HG03432 (cell line): Measurements from ENCODE around the gene FBXO10.
"Not testable (repeated sequence)": the region's sequence is repeated elsewhere in the genome, so short reads cannot be mapped to it uniquely, and the experiment has no call there.

Experiments used
- ATAC-seq: cut with Tn5 transposase; IDR thresholded peaks from one replicate; pipeline ENCODE4 v1.9.1; 2021; ENCODE audit warnings: mild to moderate bottlenecking, moderate library complexity; ENCODE audit not compliant: unreplicated experiment

Gene FBXO10

DNA sequence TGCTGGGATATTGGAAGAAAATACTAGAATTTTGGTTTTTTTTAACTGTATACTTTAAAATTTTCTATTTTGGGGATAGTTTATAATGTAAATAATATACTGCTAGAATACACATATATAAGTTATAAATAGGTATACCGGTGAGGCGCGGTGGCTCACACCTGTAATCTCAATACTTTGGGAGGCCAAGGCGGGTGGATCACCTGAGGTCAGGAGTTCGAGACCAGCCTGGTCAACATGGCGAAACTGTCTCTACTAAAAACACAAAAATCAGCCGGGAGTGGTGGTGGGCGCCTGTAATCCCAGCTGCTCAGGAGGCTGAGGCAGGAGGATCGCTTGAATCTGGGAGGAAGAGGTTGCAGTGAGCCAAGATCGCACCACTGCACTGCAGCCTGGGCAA lies 61.8 kb downstream of the FBXO10 start:
- ATAC-seq, result not testable (repeated sequence)

DNA sequence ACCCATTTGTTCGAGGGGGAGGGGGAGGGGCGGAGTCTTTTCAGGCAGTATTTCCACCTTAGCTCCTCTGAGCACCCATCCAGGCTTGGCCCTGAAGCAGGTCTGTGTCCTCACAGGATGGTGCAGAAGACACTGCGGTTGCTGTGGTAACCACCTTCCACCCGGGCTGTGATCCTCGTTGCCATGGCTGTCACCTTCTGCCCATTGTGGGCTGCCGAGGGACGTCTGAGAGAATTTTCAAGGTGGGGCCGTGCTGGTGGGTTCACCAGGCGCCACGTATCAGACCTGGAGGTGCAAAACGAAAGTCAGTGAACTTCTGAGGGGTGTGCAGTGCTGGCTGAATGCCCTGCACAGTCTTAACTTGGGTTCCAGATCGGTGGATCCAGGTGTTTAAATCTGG lies 63.7 kb downstream of the FBXO10 start:
- ATAC-seq, result no peak

DNA sequence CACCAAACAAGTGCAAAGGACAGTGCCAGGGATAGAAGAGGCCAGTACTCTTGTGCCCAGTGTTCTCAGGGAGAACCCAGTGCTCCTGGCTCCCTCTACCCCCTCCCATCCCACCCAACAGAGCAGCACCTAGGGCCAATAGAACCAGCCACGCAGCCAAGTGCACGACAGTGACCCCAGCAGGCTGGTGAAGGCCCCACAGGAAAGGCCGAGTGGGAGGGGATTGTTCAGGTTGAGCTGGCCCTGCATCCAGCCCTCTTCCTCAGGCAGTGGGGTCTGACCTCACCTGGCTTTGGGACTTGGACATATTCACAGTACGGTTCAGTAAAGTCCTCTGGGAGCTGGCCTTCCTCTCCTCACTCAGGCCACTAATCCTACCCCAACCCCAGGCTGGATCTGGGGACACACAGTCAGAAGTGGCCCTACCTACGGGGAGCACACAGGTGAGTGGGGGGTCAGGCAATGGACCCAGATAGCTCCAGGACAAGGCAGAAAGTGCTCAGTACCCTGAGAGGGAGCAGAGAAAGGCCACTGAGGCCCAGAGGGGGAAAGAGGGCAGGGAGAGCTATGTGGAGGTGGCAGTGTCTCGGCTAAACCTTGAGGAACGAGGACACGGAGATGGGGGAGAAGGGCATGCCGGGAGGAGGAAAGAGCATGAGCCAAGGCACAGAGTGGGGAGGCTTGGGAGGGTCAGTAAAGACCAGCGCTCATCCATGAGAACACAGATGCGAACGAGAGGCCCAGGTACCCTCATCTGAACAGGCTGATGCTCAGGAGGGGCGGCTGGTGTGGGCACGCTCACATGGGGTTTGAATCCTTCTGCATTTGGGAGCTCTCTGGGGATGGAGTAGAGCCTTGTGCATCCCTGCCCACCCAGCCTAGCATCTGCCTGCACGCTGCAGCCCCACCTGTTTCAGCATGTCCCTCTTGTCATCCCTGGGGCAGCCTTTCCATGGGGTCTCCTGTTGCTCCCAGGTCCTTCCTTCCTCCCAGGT lies 64.9 kb downstream of the FBXO10 start:
- ATAC-seq, result no peak

DNA sequence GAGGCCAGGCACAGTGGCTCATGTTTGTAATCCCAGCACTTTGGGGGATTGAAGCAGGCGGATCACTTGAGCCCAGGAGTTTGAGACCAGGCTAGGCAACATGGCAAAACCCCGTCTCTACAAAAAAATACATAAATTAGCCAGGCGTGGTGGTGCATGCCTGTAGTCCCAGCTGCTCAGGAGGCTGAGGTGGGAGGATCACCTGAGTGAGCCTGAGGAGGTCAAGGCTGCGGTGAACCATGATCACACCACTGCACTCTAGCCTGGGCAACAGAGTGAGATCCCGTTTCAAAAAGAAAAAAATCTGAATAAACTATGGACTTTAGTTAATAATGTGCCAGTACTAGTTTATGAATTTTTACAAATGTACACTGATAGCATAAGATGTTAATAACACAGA lies 66.1 kb downstream of the FBXO10 start:
- not testable (repeated sequence) for ATAC-seq

DNA sequence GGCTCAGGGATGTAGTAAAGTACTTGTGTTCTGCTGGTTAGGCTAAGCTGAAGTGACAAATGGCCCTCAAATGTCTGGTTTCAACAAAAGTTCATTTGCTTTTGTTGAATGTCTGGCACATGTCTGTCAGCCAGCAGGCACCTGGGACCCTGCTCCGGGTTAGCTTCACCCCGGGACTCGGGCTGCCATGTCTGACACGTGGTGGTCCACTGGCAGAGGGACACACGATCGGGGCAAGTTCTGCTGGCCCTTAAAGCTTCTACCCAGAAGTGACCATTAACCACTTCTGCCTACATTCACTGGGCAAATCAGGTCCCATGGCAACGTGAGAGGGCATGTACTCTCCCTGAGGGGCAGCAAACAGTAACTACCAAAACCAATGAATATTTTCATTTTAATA lies 66.6 kb downstream of the FBXO10 start:
- no peak for ATAC-seq

DNA sequence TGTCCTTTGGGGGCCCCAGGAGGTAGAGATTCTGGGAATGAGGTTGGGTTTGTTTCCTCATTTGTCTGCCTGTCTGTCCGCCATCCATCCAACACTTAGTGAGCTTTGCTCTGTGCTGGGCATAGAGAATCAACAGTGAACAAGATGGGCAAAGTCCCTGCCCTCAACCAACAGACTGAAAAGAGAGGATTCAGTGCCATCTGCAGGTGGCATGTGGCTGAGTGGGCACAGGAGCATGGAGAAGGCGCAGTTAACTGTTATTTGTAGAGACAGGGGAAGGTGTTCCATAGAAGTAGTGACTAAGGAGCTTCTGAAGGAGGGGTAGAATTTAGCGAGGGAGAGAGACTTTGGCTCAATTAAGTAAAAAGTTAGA lies 67.4 kb downstream of the FBXO10 start:
- ATAC-seq, result no peak

DNA sequence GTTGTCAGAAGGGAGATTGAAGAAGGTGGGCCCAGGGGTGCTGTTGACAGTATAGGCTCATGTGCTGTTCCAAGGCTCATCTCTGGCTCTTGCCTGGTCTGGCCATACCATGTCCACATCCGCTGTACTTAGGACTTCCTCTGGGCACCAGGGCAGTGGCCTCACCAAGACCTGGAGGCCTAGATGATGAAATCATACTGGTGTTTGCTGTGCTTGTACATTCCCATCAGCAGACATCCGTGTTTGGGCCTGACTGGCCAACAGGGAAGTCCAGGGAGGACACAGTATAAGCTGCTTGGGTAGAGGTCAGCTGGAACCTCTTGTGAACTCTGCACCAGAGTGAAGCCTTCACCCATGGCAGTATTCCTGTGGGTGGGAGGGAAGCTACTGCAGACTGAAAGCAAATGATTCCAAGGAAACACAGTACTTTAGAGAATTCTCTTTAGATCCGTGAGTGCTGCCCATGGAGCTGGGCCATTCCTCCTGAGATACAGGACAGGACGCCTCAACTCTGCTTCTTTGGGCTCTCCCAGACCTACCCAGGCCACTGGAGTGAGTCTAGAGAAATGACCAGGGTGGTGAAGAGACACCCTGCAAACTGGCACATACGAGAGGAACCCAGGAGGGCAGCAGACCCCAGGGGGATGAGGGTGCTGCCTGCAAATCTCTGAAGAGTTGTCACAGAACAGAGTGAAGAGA lies 67.9 kb downstream of the FBXO10 start:
- no peak for ATAC-seq

DNA sequence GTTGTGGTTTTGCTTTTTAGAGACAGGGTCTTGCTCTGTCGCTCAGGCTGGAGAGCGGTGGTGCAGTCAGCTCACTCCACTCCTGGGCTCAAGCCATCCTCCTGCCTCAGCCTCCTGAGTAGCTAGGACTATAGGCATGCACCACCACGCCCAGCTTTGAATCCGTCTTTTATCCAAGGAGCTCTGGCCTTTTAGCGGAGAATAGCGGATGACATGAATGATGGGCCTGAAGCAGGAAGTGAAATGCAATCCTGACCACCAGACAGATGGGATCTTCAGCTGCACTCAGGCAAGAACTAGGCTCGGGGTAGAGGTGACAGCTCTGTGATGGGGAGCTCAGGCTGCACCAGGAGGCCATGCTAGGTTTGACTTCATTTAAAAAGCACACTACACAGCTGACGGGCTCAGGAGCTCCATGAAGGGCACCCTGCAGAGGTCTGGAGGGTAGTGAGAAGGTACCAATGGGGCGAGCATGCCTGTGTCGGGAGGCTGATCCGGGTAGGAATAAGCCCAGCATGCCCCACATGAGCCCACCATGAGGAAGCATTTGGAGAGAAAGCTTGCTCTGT lies 68.5 kb downstream of the FBXO10 start:
- ATAC-seq, result no peak

DNA sequence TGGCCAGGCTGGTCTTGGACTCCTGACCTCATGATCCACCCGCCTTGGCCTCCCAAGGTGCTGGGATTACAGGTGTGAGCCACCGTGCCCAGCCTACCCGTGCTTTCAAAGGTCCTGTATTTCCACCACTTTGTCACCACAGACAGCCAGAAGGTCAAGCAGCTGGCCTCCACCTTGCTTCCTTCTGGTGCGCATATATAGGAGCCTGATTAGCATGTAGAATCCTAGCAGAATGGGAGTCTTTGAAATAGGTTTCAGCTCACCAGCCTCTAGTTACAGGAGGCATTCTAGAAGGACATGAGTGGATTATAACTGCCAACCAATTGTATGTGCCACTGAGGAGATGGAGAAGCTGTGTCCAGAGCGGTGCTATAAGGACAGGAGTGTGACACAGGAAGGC lies 71.6 kb downstream of the FBXO10 start:
- ATAC-seq, result no peak

DNA sequence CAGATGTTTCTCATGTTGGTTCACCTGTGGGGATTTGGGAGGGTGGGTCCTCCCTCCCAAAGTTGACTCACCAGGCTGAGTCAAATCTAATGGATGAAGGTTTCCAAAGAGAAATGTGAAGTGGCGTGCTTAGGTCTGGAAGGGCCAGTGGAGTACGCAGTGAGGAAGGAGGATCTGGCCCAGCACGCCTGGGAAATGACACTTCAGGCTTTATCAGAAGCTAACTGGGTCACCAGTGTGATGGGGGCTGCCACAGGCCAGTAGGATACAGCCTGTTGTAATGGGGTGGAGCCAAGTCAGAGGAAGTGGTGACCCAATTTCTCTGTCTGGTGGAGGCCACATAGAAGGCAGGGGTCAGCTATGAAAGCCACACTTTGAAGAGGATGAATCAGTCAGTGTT lies 72.4 kb downstream of the FBXO10 start:
- no peak for ATAC-seq

DNA sequence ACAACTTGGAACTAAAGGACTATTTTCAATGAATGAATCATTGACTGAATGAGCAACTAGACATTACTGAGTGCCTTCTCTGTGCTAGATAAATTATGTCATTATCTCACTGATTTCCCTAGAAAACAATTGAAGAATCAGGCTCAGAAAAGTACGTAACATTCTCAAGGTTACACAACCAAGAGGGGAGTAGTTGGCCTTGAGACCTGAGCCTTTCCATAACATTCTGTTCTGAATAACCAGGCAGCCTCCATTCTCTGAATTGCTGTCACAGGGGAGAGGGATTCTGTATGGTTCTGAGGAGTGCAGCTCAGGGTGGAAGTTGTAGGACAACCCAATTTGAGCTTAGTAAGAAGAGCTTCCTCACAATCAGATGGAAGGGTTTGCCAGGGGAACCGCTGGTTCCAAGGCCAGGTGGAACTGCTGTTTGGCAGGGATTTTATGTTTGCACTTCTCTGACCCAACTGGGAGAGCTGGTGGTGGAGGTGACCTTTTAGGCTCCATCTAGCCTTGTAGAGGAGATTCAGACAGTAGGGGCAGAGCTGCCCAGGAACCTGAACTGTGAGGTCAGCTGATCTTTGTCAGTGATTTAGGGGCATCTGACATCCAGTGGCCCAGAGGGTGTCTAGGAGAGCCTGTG lies 74.1 kb downstream of the FBXO10 start:
- no peak for ATAC-seq

DNA sequence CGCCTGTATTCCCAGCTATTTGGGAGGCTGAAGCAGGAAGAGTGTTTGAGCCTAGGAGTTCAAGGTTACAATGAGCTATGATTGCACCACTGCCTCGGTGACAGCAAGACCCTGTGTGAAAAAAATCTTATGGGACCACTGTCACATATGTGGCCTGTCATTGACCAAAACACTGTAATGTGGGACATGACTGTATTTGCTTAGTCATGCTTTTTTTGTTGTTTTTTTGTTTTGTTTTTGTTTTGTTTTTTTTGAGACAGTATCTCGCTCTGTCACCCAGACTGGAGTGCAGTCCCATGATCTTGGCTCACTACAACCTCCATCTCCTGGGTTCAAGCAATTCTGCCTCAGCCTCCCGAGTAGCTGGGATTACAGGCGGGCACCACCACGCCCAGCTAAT lies 76.9 kb downstream of the FBXO10 start:
- no peak for ATAC-seq

DNA sequence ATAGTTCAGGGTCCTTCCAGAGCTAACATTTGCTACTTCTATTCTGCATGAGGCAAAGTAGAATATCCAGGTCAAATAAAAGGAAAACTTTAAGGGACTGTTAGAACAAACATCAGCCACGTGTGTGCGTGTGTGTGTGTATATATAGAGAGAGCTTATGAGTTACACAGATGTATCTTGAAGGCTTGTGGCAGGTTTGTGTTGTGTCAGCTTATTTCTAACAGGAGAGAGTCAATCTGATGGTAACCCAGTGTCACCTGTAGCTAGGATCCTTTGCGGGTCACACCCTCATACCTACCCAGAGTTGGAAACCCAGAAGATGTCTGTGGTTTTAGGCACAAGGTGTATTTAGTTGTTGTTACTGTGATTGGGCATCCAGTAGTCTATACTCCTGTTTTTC lies 77.7 kb downstream of the FBXO10 start:
- ATAC-seq, result no peak

DNA sequence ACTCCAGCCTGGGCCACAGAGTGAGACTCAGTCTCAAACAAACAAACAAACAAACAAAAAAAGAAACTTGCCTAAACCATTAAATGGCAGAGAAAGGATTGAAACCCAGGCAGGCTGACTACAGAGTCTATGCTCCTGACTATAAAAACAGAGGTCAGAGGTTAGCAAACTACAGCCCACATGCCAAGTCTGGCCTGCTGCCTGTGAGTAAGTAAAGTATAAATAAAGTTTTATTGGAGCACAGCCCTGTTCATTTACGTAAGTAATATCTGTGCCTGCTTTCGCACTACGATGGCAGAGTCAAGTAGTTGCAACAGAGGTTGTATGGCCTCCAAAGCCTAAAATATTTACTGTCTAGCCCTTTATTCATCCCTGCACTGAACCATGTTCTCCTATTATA lies 78.9 kb downstream of the FBXO10 start:
- ATAC-seq, result no peak

DNA sequence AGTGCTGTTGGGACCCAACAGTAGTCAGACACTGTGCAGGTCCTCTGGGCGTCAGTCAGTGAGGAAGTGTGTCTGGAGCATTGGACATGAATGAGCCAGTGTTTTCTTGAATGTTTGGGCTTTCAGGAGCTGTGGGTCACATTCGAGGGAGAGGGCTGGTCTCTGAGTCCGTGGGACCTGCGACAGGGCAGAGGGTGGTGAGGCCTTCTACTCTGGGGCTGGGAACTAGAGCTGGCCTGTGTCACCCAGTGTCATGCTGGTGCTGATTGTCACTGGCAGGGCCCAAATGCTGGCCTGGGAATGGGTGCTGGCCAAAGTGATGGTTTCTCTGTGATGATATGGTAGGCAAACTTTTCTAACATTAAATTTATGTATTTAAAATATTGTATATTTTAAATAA lies 80.2 kb downstream of the FBXO10 start:
- no peak for ATAC-seq

DNA sequence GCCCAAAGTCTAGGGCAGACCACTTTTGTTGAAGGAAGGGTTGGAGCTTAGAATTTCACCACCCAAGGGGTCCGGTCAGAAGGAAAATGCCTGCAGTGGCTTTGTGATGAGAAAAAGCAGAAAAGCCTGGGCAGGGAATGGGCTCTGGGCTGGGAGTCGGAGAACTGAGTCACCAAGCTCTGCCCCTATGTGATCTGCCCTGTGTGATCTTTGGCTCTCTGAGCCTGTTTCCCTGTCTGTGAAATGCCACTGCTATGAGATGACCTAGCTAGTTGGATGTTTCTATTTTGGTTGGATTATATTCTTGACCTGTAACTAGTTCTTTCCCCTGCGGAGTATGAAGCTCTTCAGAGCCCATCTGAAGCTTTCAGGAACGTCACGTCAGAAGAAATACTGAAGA lies 80.6 kb downstream of the FBXO10 start:
- ATAC-seq, result no peak

DNA sequence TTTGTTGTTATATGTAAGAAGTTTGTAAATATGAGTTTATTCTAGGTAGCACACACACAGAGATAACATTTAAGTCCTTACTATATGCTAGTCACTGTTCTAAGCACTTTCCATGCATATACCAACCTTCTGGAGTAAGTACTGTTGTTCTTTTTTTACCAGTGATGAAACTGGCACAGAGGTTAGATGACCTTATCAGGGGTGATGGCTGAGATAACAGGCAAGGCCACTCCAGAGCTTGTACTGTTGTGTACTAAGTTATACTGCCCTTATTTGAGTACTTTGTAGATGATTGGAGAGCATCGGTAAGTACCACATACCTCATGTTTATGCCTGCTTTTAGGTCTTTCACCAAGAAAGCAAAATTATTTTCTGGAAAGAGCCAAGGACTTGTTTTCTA lies 84.2 kb downstream of the FBXO10 start:
- ATAC-seq, result no peak

DNA sequence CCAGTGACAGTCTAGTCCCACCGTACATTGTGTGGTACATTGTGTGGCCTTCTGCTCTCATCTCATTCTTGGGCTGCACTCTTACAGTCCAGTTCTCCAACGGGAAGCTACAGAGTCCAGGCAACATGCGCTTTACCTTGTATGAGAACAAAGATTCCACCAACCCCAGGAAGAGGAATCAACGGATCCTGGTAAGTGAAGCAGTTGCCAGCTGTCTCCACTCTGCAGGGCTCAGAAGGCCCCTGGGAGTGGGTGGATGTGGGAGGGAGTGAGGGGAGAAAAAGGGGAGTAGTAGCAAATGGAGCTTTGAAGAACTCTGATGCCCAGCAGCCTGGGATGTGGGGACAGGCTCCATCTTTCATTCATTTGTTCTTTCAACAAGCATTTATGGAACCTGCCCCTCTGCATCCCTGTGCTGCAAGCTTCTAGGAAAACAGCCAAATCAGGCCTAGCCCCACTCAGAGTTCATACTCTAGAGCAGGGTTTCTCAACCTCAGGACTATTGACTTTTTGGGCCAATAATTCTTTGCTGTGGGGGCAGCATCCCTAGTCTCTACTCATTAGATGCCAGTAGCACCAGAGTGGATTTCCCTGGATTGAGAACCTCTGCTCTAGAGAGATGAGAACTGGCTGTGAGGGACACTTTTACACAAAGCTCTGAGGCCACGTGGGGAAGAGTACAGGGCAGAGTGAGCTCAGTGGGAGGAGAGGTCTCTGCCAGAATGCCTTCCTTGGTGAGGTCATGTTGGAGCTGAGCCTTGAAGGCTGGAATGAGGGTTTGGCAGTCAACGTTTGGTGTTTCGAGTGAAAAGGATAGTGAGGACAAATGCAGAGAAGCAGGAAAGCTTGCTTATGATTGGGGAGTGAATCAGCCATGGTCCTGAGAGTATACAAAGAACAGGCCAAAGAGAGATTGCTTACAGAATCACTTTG lies 89.3 kb downstream of the FBXO10 start:
- no peak for ATAC-seq

DNA sequence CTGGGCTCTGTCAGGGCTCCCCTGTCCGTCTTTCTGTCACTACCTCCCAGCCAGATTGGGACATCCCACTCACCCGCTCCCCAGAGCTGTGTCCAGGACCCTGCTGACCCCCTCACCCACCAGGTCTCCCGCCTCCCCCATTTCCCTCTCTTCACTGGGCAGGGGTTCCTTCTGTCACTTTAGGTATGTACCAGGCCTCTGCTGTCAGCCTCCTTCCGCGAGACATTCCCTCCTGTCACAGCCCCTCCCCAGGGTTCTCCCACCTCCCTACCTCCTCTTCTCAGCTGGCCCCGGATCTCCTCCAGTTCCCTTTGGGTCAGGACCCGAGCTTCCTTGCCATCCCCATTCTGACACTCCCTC lies 89.9 kb downstream of the FBXO10 start:
- no peak for ATAC-seq
